ENCODE results near the gene ARHGAP15. TPM values are rescaled to one million over a fixed set of nuclear protein-coding genes. Genes with fewer than 3 reads are reported as not detected.

Gene ARHGAP15
- total RNA-seq, 2 experiments from 2014 or later = 72.1 to 98.4 TPM

DNA sequence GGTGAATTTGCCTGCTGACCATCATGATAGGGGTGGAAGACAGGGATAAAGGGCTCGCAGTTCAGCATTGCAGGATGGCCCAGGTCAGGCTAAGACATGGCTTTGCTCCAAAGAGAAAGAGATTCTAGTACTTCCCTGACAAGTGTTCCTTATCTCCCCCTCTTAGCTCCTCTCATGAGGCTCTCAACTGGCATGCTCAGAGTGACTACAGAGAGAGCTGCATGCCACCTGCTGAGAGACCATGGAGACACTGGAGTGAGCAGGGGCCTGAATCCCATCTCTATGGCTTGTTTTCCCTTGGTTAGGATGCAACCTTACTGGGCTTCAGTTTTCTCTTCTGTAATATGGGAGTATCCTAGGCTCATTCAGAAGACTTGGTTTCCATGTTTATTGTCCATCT lies 94.3 kb downstream of the ARHGAP15 start:
- no TSS peak for BruUV-seq (replicated peaks)
- CTCF ChIA-PET (ENCODE audit: unreplicated experiment) = no interaction called here
- Histone ChIP-seq H3K9me2 (ENCODE audit: insufficient read depth, low read length) (no peaks in the 10 kb centered on the region), H4K20me1 (ENCODE audit: insufficient read depth, low read length) (no peaks in the 10 kb centered on the region), H3K4me3 (ENCODE audit: low read depth, low read length, poor library complexity, severe bottlenecking) (no peak overlapping the region), H3K27ac (ENCODE audit: low read depth, low read length, poor library complexity, severe bottlenecking) (no peak overlapping the region), H3K36me3 (ENCODE audit: insufficient read depth, low read length) (peaks cover 15% of the 10 kb centered on the region; the same call in 1 of the 2 replicates), H3K9me3 (ENCODE audit: low read length) (no peaks in the 10 kb centered on the region), H3K4me1 (ENCODE audit: insufficient read depth, low read length, poor library complexity, severe bottlenecking) (no peaks in the 10 kb centered on the region), H2AFZ (ENCODE audit: low read length) (no peak overlapping the region), H3K79me2 (ENCODE audit: insufficient read depth, low read depth, low read length) (no peaks in the 10 kb centered on the region), H3K4me2 (ENCODE audit: low read length) (no peak overlapping the region)
- intact Hi-C loops (cut with micrococcal nuclease; ENCODE audit: unreplicated experiment) = loop anchor here (2.0 to 5.0 kb wide), 2 partner anchors 34 to 61 kb away; no protein-coding TSS in a partner anchor
- POLR2A ChIA-PET = interaction anchor here (1.7 kb wide), 1 partner anchor 97 kb away, joined by 3 read pairs; no protein-coding TSS in a partner anchor
- TF ChIP-seq EZH2phosphoT487 (IDR thresholded peaks at IDR 0.05; ENCODE audit: borderline replicate concordance, low read depth, low read length) = no peak
- TF ChIP-seq, protein P1, sequence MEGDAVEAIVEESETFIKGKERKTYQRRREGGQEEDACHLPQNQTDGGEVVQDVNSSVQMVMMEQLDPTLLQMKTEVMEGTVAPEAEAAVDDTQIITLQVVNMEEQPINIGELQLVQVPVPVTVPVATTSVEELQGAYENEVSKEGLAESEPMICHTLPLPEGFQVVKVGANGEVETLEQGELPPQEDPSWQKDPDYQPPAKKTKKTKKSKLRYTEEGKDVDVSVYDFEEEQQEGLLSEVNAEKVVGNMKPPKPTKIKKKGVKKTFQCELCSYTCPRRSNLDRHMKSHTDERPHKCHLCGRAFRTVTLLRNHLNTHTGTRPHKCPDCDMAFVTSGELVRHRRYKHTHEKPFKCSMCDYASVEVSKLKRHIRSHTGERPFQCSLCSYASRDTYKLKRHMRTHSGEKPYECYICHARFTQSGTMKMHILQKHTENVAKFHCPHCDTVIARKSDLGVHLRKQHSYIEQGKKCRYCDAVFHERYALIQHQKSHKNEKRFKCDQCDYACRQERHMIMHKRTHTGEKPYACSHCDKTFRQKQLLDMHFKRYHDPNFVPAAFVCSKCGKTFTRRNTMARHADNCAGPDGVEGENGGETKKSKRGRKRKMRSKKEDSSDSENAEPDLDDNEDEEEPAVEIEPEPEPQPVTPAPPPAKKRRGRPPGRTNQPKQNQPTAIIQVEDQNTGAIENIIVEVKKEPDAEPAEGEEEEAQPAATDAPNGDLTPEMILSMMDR (conservative IDR thresholded peaks at IDR 0.05; ENCODE audit: low read length) = no peak
- DNase-seq (ENCODE audit: low spot score) = no peak

DNA sequence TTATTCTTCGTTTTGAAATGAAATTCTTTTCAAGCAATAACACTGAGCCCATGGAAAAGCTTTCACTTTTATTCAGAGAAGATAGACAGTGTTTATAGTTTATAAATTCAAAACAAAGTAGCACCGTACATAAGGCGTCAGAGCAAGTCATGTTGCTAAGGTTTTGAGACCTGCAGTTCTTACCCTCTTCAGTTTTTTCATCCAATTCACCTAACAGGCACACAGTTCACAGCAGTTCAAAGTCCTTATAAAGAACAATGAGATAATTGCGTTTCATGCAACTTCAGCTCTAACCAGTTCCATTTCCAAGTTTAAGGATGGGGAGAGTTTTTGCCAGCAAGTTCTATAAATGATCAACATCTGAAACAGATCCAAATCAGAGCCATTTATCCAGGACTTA lies 96.7 kb downstream of the ARHGAP15 start:
- no peak overlapping the region for H3K4me3 ChIP-seq (ENCODE audit: low read depth, low read length, poor library complexity, severe bottlenecking)
- intact Hi-C loops (cut with micrococcal nuclease; ENCODE audit: unreplicated experiment) = loop anchor here (2.0 kb wide), 1 partner anchor 191 kb away; no protein-coding TSS in a partner anchor
- DNase-seq (ENCODE audit: low spot score) = no peak
- H4K20me1 ChIP-seq (ENCODE audit: insufficient read depth, low read length) = no peaks in the 10 kb centered on the region
- H3K79me2 ChIP-seq (ENCODE audit: insufficient read depth, low read depth, low read length) = no peaks in the 10 kb centered on the region
- H3K9me3 ChIP-seq (ENCODE audit: low read length) = no peaks in the 10 kb centered on the region
- no peaks in the 10 kb centered on the region for H3K9me2 ChIP-seq (ENCODE audit: insufficient read depth, low read length)
- no peaks in the 10 kb centered on the region for H3K4me1 ChIP-seq (ENCODE audit: insufficient read depth, low read length, poor library complexity, severe bottlenecking)
- no peak overlapping the region for H2AFZ ChIP-seq (ENCODE audit: low read length)
- ChIA-PET POLR2A (interaction anchor here (0.6 to 0.8 kb wide), 2 partner anchors 116 to 155 kb away, joined by 3 to 4 read pairs; no protein-coding TSS in a partner anchor), CTCF (ENCODE audit: unreplicated experiment) (no interaction called here)
- no peak overlapping the region for H3K27ac ChIP-seq (ENCODE audit: low read depth, low read length, poor library complexity, severe bottlenecking)
- TF ChIP-seq, protein P1 (conservative IDR thresholded peaks at IDR 0.05; ENCODE audit: low read length) = no peak
- TF ChIP-seq EZH2phosphoT487 (IDR thresholded peaks at IDR 0.05; ENCODE audit: borderline replicate concordance, low read depth, low read length) = no peak
- no TSS peak for BruUV-seq (replicated peaks)
- H3K4me2 ChIP-seq (ENCODE audit: low read length) = no peak overlapping the region
- H3K36me3 ChIP-seq (ENCODE audit: insufficient read depth, low read length) = peaks cover 20% of the 10 kb centered on the region

DNA sequence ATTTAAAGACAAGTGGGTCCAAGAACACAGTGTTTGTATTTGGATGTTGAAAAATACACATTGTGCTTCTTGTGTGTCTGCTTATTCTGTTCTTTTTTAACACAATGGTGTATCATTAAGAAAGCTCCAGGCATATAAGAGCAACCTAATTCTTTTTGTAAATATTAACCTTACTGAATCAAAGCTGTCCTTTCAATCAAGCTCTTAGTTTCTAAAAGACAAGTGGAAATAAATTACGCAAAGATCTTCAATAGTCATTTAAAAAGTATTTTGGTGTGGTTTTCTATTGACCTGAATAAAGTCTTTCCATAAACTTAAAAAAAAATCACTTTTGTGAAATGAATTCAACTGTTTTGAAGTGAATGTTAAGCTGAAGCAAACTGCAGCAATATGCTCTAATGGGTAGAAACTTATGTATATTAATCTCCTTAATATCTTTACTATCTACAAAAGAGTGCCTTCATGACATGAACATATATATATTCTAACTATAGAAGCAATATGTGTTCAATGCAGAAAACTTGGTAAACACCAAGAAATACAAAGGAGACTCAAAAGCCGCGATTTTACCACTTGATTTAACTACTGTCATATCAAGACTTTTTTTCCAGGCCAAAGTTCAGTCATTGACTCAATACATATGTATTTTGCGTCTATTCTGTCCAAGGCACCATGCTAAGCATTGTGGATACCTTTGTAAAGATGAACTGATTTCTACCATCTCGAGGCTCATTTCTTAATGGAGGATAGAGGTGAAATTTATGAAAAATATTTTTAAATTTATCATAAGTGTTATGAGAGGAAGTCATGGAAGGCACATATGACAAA lies 97.7 kb downstream of the ARHGAP15 start:
- peaks cover 30% of the 10 kb centered on the region for H3K36me3 ChIP-seq (ENCODE audit: insufficient read depth, low read length)
- H4K20me1 ChIP-seq (ENCODE audit: insufficient read depth, low read length) = no peaks in the 10 kb centered on the region
- POLR2A ChIA-PET = interaction anchor here (0.6 to 0.9 kb wide), 3 partner anchors 9 to 1696 kb away, joined by 3 to 4 read pairs (median 3); no protein-coding TSS in a partner anchor
- no peaks in the 10 kb centered on the region for H3K79me2 ChIP-seq (ENCODE audit: insufficient read depth, low read depth, low read length)
- no TSS peak for BruUV-seq (replicated peaks)
- H2AFZ ChIP-seq (ENCODE audit: low read length) = no peak overlapping the region
- H3K27ac ChIP-seq (ENCODE audit: low read depth, low read length, poor library complexity, severe bottlenecking) = no peak overlapping the region
- no peaks in the 10 kb centered on the region for H3K9me2 ChIP-seq (ENCODE audit: insufficient read depth, low read length)
- no peaks in the 10 kb centered on the region for H3K4me1 ChIP-seq (ENCODE audit: insufficient read depth, low read length, poor library complexity, severe bottlenecking)
- no peak overlapping the region for H3K4me3 ChIP-seq (ENCODE audit: low read depth, low read length, poor library complexity, severe bottlenecking)
- CTCF ChIA-PET (ENCODE audit: unreplicated experiment) = no interaction called here
- TF ChIP-seq, protein P1 (conservative IDR thresholded peaks at IDR 0.05; ENCODE audit: low read length) = no peak
- TF ChIP-seq EZH2phosphoT487 (IDR thresholded peaks at IDR 0.05; ENCODE audit: borderline replicate concordance, low read depth, low read length) = no peak
- DNase-seq (ENCODE audit: low spot score) = no peak
- intact Hi-C loops (cut with micrococcal nuclease; ENCODE audit: unreplicated experiment) = no loop called here
- no peaks in the 10 kb centered on the region for H3K9me3 ChIP-seq (ENCODE audit: low read length)
- no peak overlapping the region for H3K4me2 ChIP-seq (ENCODE audit: low read length)

Data from OCI-LY7 (cell line).